DOHH2 (cell line): Measurements from ENCODE around the gene CDK19.

Source experiments
- EZH2phosphoT487 ChIP-seq: fragments of 200-600 bp; sonication (generic); IDR thresholded peaks from 2 replicates; pipeline ENCODE4 v1.6.1; 2017; ENCODE audit warnings: borderline replicate concordance, mild to moderate bottlenecking, antibody characterized with exemption, low read length, moderate library complexity, mixed read lengths
- TF ChIP-seq, protein P1 (sequence below): fragments of 200-600 bp; sonication (generic); IDR thresholded peaks from one replicate; pipeline ENCODE4 v1.5.1; 2014; ENCODE audit warnings: antibody characterized with exemption, mild to moderate bottlenecking, low read depth, low read length; ENCODE audit not compliant: poor library complexity, severe bottlenecking

DNA sequence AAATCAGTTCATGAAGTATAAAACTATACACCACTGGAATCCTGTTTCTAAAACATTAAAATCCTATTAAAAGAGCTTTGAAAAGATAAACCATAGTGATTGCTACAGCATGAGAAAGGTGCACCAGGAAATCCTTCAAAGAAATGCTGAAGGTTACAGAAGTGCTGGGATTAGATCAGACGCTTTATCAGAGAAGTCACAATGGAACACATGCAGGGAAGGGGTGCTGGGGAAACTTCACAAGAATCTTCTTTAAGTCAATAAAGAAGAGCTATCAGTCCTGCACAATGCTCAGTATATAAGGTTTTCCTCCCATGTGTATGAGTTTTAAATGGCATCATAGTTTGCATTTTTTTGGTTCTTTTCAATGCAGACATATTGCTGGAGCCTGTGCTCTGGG, 201.2 kb downstream of the CDK19 start:
- TF ChIP-seq, protein P1, sequence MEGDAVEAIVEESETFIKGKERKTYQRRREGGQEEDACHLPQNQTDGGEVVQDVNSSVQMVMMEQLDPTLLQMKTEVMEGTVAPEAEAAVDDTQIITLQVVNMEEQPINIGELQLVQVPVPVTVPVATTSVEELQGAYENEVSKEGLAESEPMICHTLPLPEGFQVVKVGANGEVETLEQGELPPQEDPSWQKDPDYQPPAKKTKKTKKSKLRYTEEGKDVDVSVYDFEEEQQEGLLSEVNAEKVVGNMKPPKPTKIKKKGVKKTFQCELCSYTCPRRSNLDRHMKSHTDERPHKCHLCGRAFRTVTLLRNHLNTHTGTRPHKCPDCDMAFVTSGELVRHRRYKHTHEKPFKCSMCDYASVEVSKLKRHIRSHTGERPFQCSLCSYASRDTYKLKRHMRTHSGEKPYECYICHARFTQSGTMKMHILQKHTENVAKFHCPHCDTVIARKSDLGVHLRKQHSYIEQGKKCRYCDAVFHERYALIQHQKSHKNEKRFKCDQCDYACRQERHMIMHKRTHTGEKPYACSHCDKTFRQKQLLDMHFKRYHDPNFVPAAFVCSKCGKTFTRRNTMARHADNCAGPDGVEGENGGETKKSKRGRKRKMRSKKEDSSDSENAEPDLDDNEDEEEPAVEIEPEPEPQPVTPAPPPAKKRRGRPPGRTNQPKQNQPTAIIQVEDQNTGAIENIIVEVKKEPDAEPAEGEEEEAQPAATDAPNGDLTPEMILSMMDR, result no peak
- TF ChIP-seq EZH2phosphoT487, result no peak
